OCI-LY3 (cell line): Measurements from ENCODE around the gene ZMAT5.

Experiments
- H2AFZ ChIP-seq: fragments of 200-600, 300-600 bp; shearing (Covaris generic); 2 replicates; pipeline ENCODE4 v1.6.0; 2014; ENCODE audit warnings: antibody characterized with exemption, low read depth, low read length
- H3K27ac ChIP-seq: fragments of 200-600, 300-600 bp; sonication (generic); 2 replicates; pipeline ENCODE4 v1.5.1; 2014; ENCODE audit warnings: mild to moderate bottlenecking, low read length, moderate library complexity, mixed read lengths
- H3K27me3 ChIP-seq: fragments of 200-600, 300-600 bp; sonication (generic); 2 replicates; pipeline ENCODE4 v1.6.1; 2014; ENCODE audit warnings: low read depth, low read length, mixed read lengths
- H3K36me3 ChIP-seq: fragments of 200-600, 300-600 bp; sonication (generic); replicated peaks from 2 replicates; pipeline ENCODE3; 2014; ENCODE audit warnings: low read depth, low read length, mixed read lengths
- H3K4me1 ChIP-seq: fragments of 300-600, 200-600 bp; sonication (generic); 2 replicates; pipeline ENCODE4 v1.6.1; 2014; ENCODE audit warnings: low read length, mixed read lengths
- H3K4me2 ChIP-seq: fragments of 200-600, 300-600 bp; sonication (generic); 2 replicates; pipeline ENCODE4 v1.6.1; 2014; ENCODE audit warnings: low read length, mixed read lengths
- H3K4me3 ChIP-seq: fragments of 300-600, 200-600 bp; sonication (generic); 2 replicates; pipeline ENCODE4 v1.5.1; 2014; ENCODE audit warnings: antibody characterized with exemption, mild to moderate bottlenecking, low read length, moderate library complexity
- H3K79me2 ChIP-seq: fragments of 300-600, 200-600 bp; shearing (Covaris generic); 2 replicates; pipeline ENCODE4 v1.6.1; 2014; ENCODE audit warnings: mild to moderate bottlenecking, low read length, mixed read lengths
- H3K9ac ChIP-seq: fragments of 300-600, 200-600 bp; shearing (Covaris generic); 2 replicates; pipeline ENCODE4 v1.6.0; 2014; ENCODE audit warnings: mild to moderate bottlenecking, low read length, moderate library complexity
- H3K9me3 ChIP-seq: fragments of 200-600, 300-600 bp; shearing (Covaris generic); 2 replicates; pipeline ENCODE4 v1.6.1; 2014; ENCODE audit warnings: low read length, mixed read lengths; ENCODE audit not compliant: insufficient read depth
- H4K20me1 ChIP-seq: fragments of 200-600, 300-600 bp; sonication (generic); 2 replicates; pipeline ENCODE4 v1.6.1; 2016; ENCODE audit warnings: low read length, mixed read lengths; ENCODE audit not compliant: insufficient read depth
- EZH2phosphoT487 ChIP-seq: fragments of 200-600 bp; shearing (Covaris generic); IDR thresholded peaks from 2 replicates; pipeline ENCODE4 v1.6.1; 2018; ENCODE audit warnings: antibody characterized with exemption, mixed run types, low read depth
- TF ChIP-seq, protein P1 (sequence below): fragments of 200-600, 300-600 bp; sonication (generic); IDR thresholded peaks from 2 replicates; pipeline ENCODE4 v1.5.1; 2014; ENCODE audit warnings: antibody characterized with exemption, low read length, low read depth

ZMAT5 gene

DNA sequence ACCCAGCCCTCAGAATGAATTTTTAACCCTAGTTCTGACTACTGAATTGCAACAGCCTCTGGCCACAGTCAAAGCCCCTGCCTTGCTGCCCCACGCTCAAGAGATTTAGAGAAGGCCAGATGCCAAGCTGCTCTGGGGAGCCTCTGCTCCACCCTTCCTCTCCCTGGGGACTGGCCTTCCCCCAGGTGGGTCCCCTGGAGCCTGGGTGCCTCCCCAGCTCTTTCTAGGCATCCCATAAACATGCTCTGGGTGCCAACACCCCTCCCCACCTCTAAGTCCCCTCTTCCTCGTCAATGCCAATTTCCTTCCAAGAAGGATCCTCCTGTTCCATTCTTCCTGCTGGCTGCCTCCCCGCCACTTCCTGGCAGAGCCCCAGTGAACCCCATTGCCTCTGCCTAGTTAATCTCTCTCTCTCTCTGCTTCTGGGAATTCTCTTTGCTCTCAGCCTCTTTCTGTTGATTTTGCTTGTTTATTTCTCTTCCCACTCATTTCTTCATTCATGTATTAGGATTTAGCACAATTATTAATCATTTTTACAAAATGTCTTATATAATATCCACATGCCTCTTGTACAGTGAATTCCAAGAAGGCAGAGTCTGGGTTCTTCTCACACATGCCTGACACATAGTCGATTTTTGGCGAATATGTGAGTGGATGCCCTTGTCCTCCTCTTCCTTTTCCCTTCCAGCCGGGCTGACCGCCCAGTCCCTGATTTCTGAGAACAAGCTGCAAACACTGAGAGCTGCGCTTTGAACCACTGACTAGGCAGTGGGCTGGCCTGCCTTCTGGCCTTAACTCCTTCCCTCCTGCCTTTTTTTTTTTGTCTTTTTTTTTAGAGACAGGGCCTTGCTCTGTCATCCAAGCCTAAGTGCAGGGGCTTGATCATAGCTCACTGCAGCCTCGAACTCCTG is 17.9 kb upstream of the ZMAT5 start:
- Histone ChIP-seq H2AFZ (no peak overlapping the region), H3K36me3 (peaks cover 25% of the 10 kb centered on the region), H3K9ac (no peak overlapping the region), H3K4me1 (no peaks in the 10 kb centered on the region), H3K79me2 (no peaks in the 10 kb centered on the region), H4K20me1 (no peaks in the 10 kb centered on the region), H3K27me3 (no peaks in the 10 kb centered on the region), H3K4me2 (no peak overlapping the region), H3K4me3 (no peak overlapping the region), H3K27ac (no peak overlapping the region), H3K9me3 (no peaks in the 10 kb centered on the region)
- no peak for TF ChIP-seq EZH2phosphoT487

DNA sequence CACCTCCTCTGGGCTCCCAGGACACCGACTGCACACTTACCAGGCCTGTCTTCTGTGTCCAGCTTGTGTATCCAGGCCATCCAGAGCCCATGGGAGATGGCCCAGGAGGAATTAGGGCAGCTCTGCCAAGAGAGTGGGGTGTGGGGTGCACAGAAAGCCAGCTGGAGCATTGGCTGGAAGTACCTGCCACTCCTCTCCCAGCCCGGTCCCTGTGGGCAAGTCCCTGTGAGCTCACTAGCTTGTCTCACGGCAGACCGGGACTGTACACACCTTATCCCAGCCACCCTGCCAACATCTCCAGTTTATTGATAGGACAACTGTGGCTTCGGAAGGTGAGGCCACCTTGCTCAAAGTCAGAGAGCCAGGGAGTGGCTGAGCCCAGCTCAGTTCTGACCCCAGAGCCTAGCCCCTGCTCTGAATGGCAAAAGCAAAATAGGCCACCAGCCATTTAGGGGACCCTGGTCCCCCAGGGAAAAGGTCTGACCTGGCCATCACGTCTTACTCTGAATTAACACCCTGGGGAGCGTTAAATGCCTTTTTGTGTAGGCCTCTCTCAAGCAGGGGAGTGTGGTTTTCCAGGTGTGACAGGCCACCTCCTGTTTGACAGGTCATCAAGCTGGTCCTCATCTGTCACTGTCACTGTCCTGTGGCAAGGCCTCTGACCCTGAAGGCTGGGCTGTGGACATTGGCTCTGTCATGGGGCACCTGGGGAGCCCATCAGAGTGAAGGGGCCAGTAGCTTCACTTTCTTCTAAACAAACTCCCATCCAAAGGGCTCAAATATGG is 15.4 kb upstream of the ZMAT5 start:
- no peak overlapping the region for H3K4me3 ChIP-seq
- no peak overlapping the region for H3K9ac ChIP-seq
- H3K4me2 ChIP-seq = no peak overlapping the region
- no peak overlapping the region for H3K27ac ChIP-seq
- H3K36me3 ChIP-seq = peaks cover 5% of the 10 kb centered on the region
- H4K20me1 ChIP-seq = no peaks in the 10 kb centered on the region
- no peak for TF ChIP-seq EZH2phosphoT487
- TF ChIP-seq, protein P1, sequence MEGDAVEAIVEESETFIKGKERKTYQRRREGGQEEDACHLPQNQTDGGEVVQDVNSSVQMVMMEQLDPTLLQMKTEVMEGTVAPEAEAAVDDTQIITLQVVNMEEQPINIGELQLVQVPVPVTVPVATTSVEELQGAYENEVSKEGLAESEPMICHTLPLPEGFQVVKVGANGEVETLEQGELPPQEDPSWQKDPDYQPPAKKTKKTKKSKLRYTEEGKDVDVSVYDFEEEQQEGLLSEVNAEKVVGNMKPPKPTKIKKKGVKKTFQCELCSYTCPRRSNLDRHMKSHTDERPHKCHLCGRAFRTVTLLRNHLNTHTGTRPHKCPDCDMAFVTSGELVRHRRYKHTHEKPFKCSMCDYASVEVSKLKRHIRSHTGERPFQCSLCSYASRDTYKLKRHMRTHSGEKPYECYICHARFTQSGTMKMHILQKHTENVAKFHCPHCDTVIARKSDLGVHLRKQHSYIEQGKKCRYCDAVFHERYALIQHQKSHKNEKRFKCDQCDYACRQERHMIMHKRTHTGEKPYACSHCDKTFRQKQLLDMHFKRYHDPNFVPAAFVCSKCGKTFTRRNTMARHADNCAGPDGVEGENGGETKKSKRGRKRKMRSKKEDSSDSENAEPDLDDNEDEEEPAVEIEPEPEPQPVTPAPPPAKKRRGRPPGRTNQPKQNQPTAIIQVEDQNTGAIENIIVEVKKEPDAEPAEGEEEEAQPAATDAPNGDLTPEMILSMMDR = no peak
- H3K9me3 ChIP-seq = no peaks in the 10 kb centered on the region
- H3K4me1 ChIP-seq = no peaks in the 10 kb centered on the region
- H3K79me2 ChIP-seq = no peaks in the 10 kb centered on the region
- no peaks in the 10 kb centered on the region for H3K27me3 ChIP-seq
- no peak overlapping the region for H2AFZ ChIP-seq

DNA sequence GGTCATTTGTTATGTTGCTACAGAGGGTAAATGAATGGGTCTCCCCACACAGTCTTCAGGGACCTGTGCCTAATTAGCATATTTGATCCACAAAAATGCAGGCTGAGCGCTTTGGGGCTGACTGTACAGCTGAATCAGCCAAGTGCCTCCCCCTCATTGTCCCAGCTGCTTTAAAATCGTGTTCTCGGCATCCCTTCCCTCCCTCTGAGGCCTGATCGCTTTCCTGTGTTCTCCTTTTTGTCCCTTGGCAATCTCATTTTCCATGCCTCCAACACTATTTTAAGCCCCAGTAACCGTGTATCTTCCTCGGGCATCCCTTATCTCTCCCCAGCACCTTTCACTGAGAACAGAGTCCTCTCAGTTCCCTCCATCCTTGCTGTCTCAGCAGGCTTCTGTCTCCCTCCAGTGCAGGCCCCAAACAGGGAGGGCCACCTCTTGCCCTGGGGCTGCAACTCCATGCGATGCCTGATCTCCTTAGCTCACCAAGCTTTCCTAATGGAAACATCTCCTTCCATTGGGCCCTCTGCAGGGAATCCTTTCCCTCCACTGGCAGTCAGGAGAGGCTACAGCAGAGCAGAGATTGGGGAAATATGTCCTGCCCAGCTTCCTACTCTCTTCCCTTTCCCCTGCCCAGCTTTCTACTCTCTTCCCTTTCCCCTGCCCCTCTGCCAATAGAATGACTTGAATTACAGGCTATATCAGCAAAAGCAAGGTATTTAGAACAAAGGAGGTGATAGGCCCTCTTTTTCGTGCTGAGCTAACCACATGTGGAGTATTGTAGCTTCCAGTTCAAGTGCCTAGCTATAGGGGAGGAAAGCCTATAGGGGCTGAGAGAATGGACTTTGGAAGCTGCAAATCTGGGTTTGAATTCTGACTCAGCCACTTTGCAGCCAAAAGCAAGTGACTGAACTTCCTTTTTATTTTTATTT is 14.2 kb upstream of the ZMAT5 start:
- Histone ChIP-seq H3K9ac (no peak overlapping the region), H3K36me3 (no peaks in the 10 kb centered on the region), H3K4me1 (no peaks in the 10 kb centered on the region), H3K4me3 (no peak overlapping the region), H3K79me2 (no peaks in the 10 kb centered on the region), H3K4me2 (no peak overlapping the region), H3K27ac (no peak overlapping the region), H4K20me1 (no peaks in the 10 kb centered on the region), H3K27me3 (no peaks in the 10 kb centered on the region), H3K9me3 (no peaks in the 10 kb centered on the region), H2AFZ (no peak overlapping the region)
- TF ChIP-seq, protein P1 = no peak
- TF ChIP-seq EZH2phosphoT487 = no peak

DNA sequence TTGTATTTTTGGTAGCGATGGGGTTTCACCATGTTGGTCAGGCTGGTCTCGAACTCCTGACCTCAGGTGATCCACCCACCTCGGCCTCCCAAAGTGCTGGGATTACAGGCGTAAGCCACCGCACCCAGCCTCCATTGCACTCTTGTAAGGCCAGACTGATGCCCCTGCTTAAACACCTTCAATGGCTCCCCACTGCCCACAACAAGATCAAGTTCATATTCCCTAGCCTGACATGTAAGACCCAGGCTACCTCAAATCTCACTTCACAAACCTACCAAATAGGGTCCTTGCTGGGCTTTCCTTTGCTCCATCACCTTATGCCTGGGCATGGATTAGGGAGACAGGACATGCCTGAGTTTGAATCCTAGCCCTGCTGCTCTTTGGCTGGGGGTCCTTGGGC is 13.4 kb upstream of the ZMAT5 start:
- Histone ChIP-seq H3K27me3 (no peaks in the 10 kb centered on the region), H4K20me1 (no peaks in the 10 kb centered on the region), H3K4me3 (no peak overlapping the region), H3K4me2 (no peak overlapping the region), H3K9ac (no peak overlapping the region), H3K36me3 (no peaks in the 10 kb centered on the region), H2AFZ (no peak overlapping the region), H3K79me2 (no peaks in the 10 kb centered on the region), H3K27ac (no peak overlapping the region), H3K9me3 (no peaks in the 10 kb centered on the region), H3K4me1 (no peaks in the 10 kb centered on the region)
- no peak for TF ChIP-seq EZH2phosphoT487
